Measurements from ENCODE around the gene PDE9A.

The PDE9A gene

GRCh38 chr21:42658320-42659105 lies 5.1 kb downstream of the PDE9A start:
- no peak for DNase-seq

- DNase-seq, result no peak
These were observed 6.1 kb downstream of the PDE9A start for GRCh38 chr21:42659416-42660117.

GRCh38 chr21:42660118-42660470 lies 6.7 kb downstream of the PDE9A start:
- no peak for DNase-seq

- no peak for DNase-seq
These were observed 8.4 kb downstream of the PDE9A start for GRCh38 chr21:42661688-42662429.

- no peak for DNase-seq
These were observed 9.2 kb downstream of the PDE9A start for GRCh38 chr21:42662430-42663199.

- no peak for DNase-seq
These were observed 9.9 kb downstream of the PDE9A start for GRCh38 chr21:42663200-42663750.

- no peak for DNase-seq
These were observed 10.6 kb downstream of the PDE9A start for GRCh38 chr21:42663860-42664535.

GRCh38 chr21:42664614-42665013 lies 11.2 kb downstream of the PDE9A start:
- no peak for DNase-seq

GRCh38 chr21:42665026-42665425 lies 11.6 kb downstream of the PDE9A start:
- DNase-seq, result no peak

GRCh38 chr21:42665484-42665883 lies 12.1 kb downstream of the PDE9A start:
- no peak for DNase-seq

GRCh38 chr21:42666023-42666747 lies 12.8 kb downstream of the PDE9A start:
- DNase-seq, result no peak

GRCh38 chr21:42666925-42667324 lies 13.5 kb downstream of the PDE9A start:
- DNase-seq, result no peak

GRCh38 chr21:42668298-42668992 lies 15.0 kb downstream of the PDE9A start:
- no peak for DNase-seq

- no peak for DNase-seq
These were observed 15.6 kb downstream of the PDE9A start for GRCh38 chr21:42669041-42669440.

GRCh38 chr21:42670058-42670880 lies 16.8 kb downstream of the PDE9A start:
- no peak for DNase-seq

GRCh38 chr21:42670884-42671283 lies 17.5 kb downstream of the PDE9A start:
- no peak for DNase-seq

- no peak for DNase-seq
These were observed 18.6 kb downstream of the PDE9A start for GRCh38 chr21:42671778-42672593.

- no peak for DNase-seq
These were observed 19.5 kb downstream of the PDE9A start for GRCh38 chr21:42672699-42673458.

All from activated gamma-delta T cell (primary cell).